ENCODE measurements around the gene CCNC.

- TF ChIP-seq CTCF (IDR thresholded peaks at IDR 0.05): no peak
- no peak for TF ChIP-seq RELA (CRISPR knock-in tag; IDR thresholded peaks at IDR 0.05; ENCODE audit: borderline replicate concordance)
- no peak for TF ChIP-seq E2F1 (CRISPR knock-in tag; IDR thresholded peaks at IDR 0.05)
- no peak for TF ChIP-seq ZNF423 (CRISPR knock-in tag; IDR thresholded peaks at IDR 0.05)
- no peak for TF ChIP-seq CBFB (CRISPR knock-in tag; IDR thresholded peaks at IDR 0.05; ENCODE audit: low read depth)
- TF ChIP-seq TEAD1 (CRISPR knock-in tag; IDR thresholded peaks at IDR 0.05): no peak
- TF ChIP-seq ZNF121 (CRISPR knock-in tag; IDR thresholded peaks at IDR 0.05): no peak
- TF ChIP-seq AFF4 (CRISPR knock-in tag; IDR thresholded peaks at IDR 0.05; ENCODE audit: borderline replicate concordance): no peak
Observed at GRCh38 chr6:99563056-99563723, 5.3 kb downstream of the CCNC start.
